ENCODE results near the gene GRK7.

The GRK7 gene

GRCh38 chr3:141776885-141777284 lies 13.7 kb downstream of the GRK7 start:
- Histone ChIP-seq H3K79me2 (ENCODE audit: insufficient read depth, low read length) (no peaks in the 10 kb centered on the region), H3K9me3 (ENCODE audit: insufficient read depth, low read length) (no peaks in the 10 kb centered on the region), H3K9me2 (replicated peaks; ENCODE audit: insufficient read depth, low read length) (no peaks in the 10 kb centered on the region), H3K36me3 (ENCODE audit: low read length) (no peaks in the 10 kb centered on the region), H2AFZ (ENCODE audit: low read depth, low read length, severe bottlenecking) (no peak overlapping the region), H3K4me3 (ENCODE audit: insufficient read depth, low read length, poor library complexity, severe bottlenecking) (no peak overlapping the region), H3K27me3 (ENCODE audit: low read length) (no peaks in the 10 kb centered on the region), H3K9ac (ENCODE audit: low read length) (no peak overlapping the region), H4K20me1 (ENCODE audit: low read depth, low read length) (no peaks in the 10 kb centered on the region), H3F3A (ENCODE audit: insufficient read depth) (no peaks in the 10 kb centered on the region), H3K4me2 (ENCODE audit: low read depth, low read length, poor library complexity, severe bottlenecking) (no peak overlapping the region), H3K27ac (ENCODE audit: low read depth, low read length) (no peak overlapping the region)
- no peak for TF ChIP-seq EZH2phosphoT487 (conservative IDR thresholded peaks at IDR 0.05; ENCODE audit: low read length)
- no peak for TF ChIP-seq CTCF (IDR thresholded peaks at IDR 0.05; ENCODE audit: insufficient read depth, low read length, poor library complexity, severe bottlenecking)

- Histone ChIP-seq H3K27ac (ENCODE audit: low read depth, low read length) (no peak overlapping the region), H3K9ac (ENCODE audit: low read length) (no peak overlapping the region), H3K9me2 (replicated peaks; ENCODE audit: insufficient read depth, low read length) (no peaks in the 10 kb centered on the region), H2AFZ (ENCODE audit: low read depth, low read length, severe bottlenecking) (no peak overlapping the region), H3K27me3 (ENCODE audit: low read length) (no peaks in the 10 kb centered on the region), H3F3A (ENCODE audit: insufficient read depth) (no peaks in the 10 kb centered on the region), H3K36me3 (ENCODE audit: low read length) (no peaks in the 10 kb centered on the region), H3K79me2 (ENCODE audit: insufficient read depth, low read length) (no peaks in the 10 kb centered on the region), H3K9me3 (ENCODE audit: insufficient read depth, low read length) (no peaks in the 10 kb centered on the region), H4K20me1 (ENCODE audit: low read depth, low read length) (no peaks in the 10 kb centered on the region), H3K4me3 (ENCODE audit: insufficient read depth, low read length, poor library complexity, severe bottlenecking) (no peak overlapping the region), H3K4me2 (ENCODE audit: low read depth, low read length, poor library complexity, severe bottlenecking) (no peak overlapping the region)
- TF ChIP-seq CTCF (IDR thresholded peaks at IDR 0.05; ENCODE audit: insufficient read depth, low read length, poor library complexity, severe bottlenecking), result no peak
- no peak for TF ChIP-seq EZH2phosphoT487 (conservative IDR thresholded peaks at IDR 0.05; ENCODE audit: low read length)
Observed at GRCh38 chr3:141777957-141778813, 15.0 kb downstream of the GRK7 start.

GRCh38 chr3:141779667-141780066 lies 16.5 kb downstream of the GRK7 start:
- Histone ChIP-seq H3K4me3 (ENCODE audit: insufficient read depth, low read length, poor library complexity, severe bottlenecking) (no peak overlapping the region), H3K9me2 (replicated peaks; ENCODE audit: insufficient read depth, low read length) (no peaks in the 10 kb centered on the region), H3K9me3 (ENCODE audit: insufficient read depth, low read length) (no peaks in the 10 kb centered on the region), H3K9ac (ENCODE audit: low read length) (no peak overlapping the region), H2AFZ (ENCODE audit: low read depth, low read length, severe bottlenecking) (no peak overlapping the region), H3K27me3 (ENCODE audit: low read length) (no peaks in the 10 kb centered on the region), H3K36me3 (ENCODE audit: low read length) (no peaks in the 10 kb centered on the region), H3K79me2 (ENCODE audit: insufficient read depth, low read length) (no peaks in the 10 kb centered on the region), H4K20me1 (ENCODE audit: low read depth, low read length) (no peaks in the 10 kb centered on the region), H3F3A (ENCODE audit: insufficient read depth) (no peaks in the 10 kb centered on the region), H3K27ac (ENCODE audit: low read depth, low read length) (no peak overlapping the region), H3K4me2 (ENCODE audit: low read depth, low read length, poor library complexity, severe bottlenecking) (no peak overlapping the region)
- TF ChIP-seq CTCF (IDR thresholded peaks at IDR 0.05; ENCODE audit: insufficient read depth, low read length, poor library complexity, severe bottlenecking), result no peak
- no peak for TF ChIP-seq EZH2phosphoT487 (conservative IDR thresholded peaks at IDR 0.05; ENCODE audit: low read length)

All from SU-DHL-6 (cell line).